ENCODE data around the gene STMN3. TPM values are rescaled to one million over a fixed set of nuclear protein-coding genes. Genes with fewer than 3 reads are reported as not detected.

The STMN3 gene
- 8.8 and 15.1 TPM in 2 replicates for total RNA-seq

GRCh38 chr20:63653041-63653973 is at the start of gene STMN3:
STMN3 (minus strand) TSS chr20:63653424; CDS start chr20:63653345, 79 bp downstream.

GRCh38 chr20:63696628-63697356 is 43.6 kb upstream of the STMN3 start, which contains the start of gene TNFRSF6B:
TNFRSF6B (plus strand) TSS chr20:63696652; CDS start chr20:63696768, 116 bp downstream.

GRCh38 chr20:63657937-63658748 is 4.9 kb upstream of the STMN3 start, which contains the start of gene RTEL1:
RTEL1 (plus strand) TSS chr20:63658312; CDS start chr20:63659403, 1,091 bp downstream.

GRCh38 chr20:63626424-63627128 is 26.6 kb downstream of the STMN3 start, which contains the start of gene GMEB2:
GMEB2 (minus strand) TSS chr20:63627101; CDS start chr20:63619397, 7,704 bp downstream.

Small RNAs within 50 kb of the gene (small RNA-seq; reads per million reads assigned to genes)
- gene TNFRSF6B = not detected

Other genes with a start within 250 kb of the STMN3 start
- gene KCNQ2, start 180.8 kb downstream of the STMN3 start, total RNA-seq = not detected in 2 replicates
- not detected in 2 replicates for gene EEF1A2, start 154.3 kb downstream of the STMN3 start, total RNA-seq
- gene PPDPF, start 132.7 kb downstream of the STMN3 start, total RNA-seq = 58.6 and 66.9 TPM in 2 replicates
- gene PTK6, start 116.0 kb downstream of the STMN3 start, total RNA-seq = under 0.01 TPM in 1 of 2 replicates, not detected in the other
- gene SRMS, start 105.7 kb downstream of the STMN3 start, total RNA-seq = not detected in 2 replicates
- gene FNDC11, start 99.3 kb downstream of the STMN3 start, total RNA-seq = 0.20 and 0.37 TPM in 2 replicates
- 21.3 and 35.6 TPM in 2 replicates for gene HELZ2, start 79.2 kb downstream of the STMN3 start, total RNA-seq
- 6.6 and 12.1 TPM in 2 replicates for gene GMEB2, start 26.3 kb downstream of the STMN3 start, total RNA-seq
- gene RTEL1, start 4.9 kb upstream of the STMN3 start, total RNA-seq = 11.8 and 18.2 TPM in 2 replicates
- gene TNFRSF6B, start 43.2 kb upstream of the STMN3 start, total RNA-seq = 8.2 and 10.7 TPM in 2 replicates
- gene ARFRP1, start 54.6 kb upstream of the STMN3 start, total RNA-seq = 23.5 and 29.7 TPM in 2 replicates
- 15.1 and 19.4 TPM in 2 replicates for gene ZGPAT, start 54.6 kb upstream of the STMN3 start, total RNA-seq
- gene LIME1, start 83.2 kb upstream of the STMN3 start, total RNA-seq = 2.2 and 2.9 TPM in 2 replicates
- gene SLC2A4RG, start 86.4 kb upstream of the STMN3 start, total RNA-seq = 22.0 and 34.0 TPM in 2 replicates
- under 0.01 and 0.98 TPM in 2 replicates for gene ZBTB46, start 177.8 kb upstream of the STMN3 start, total RNA-seq
- gene ABHD16B, start 208.1 kb upstream of the STMN3 start, total RNA-seq = not detected in 2 replicates
- 98.8 and 103 TPM in 2 replicates for gene TPD52L2, start 211.8 kb upstream of the STMN3 start, total RNA-seq
- 31.2 and 45.4 TPM in 2 replicates for gene DNAJC5, start 241.7 kb upstream of the STMN3 start, total RNA-seq

Measured in subcutaneous preadipocyte (primary cell).